HCT116 (cell line): ENCODE data around the gene MYL4. TPM values are rescaled to one million over a fixed set of nuclear protein-coding genes. Genes with fewer than 3 reads are reported as not detected.
A peak's percentile ranks its signal among the peaks of the same experiment; 100 is the strongest.

Experiments
- ATAC-seq: fragments of 200-7000 bp; cut with Tn5 transposase; 2 replicates; pipeline ENCODE4 v1.9.1; 2020; ENCODE audit warnings: mild to moderate bottlenecking, moderate library complexity
- Bru-seq: library from RNA; stranded (reverse); fragments of 400-500 nt; gene quantifications from one replicate; lab custom pipeline; 2021; lab: Mats Ljungman, UMichigan
- BruChase-seq, 2 experiments: library from RNA; stranded (reverse); fragments of 400-500 nt; gene quantifications; one replicate each; lab custom pipeline; 2021; lab: Mats Ljungman, UMichigan
- BruUV-seq: library from RNA; stranded (reverse); fragments of 400-500 nt; replicated peaks from 2 replicates; lab custom pipeline; 2021; lab: Mats Ljungman, UMichigan
- CTCF ChIA-PET: fragments of 300-600 bp; sonication (Branson Sonifier 250); formaldehyde crosslinking; loops from one replicate; lab custom pipeline; 2021; ENCODE audit warnings: antibody characterized with exemption; lab: Charles Lee
- POLR2A ChIA-PET: fragments of 300-600, 350-600 bp; sonication (Branson Sonifier 250); formaldehyde crosslinking; loops from one replicate; lab custom pipeline; 2021; ENCODE audit warnings: antibody characterized with exemption; lab: Charles Lee
- RAD21 ChIA-PET, 2 experiments: fragments of 300-600 bp; sonication (Branson Sonifier 250); formaldehyde crosslinking; loops; one replicate each; lab custom pipeline; 2023; ENCODE audit warnings: low total read pairs in 2 of 2; ENCODE audit not compliant: uncharacterized antibody in 2 of 2, unreplicated experiment in 2 of 2, low non-redundant PET in 1 of 2; lab: Charles Lee
- DNase-seq: peaks from one replicate; pipeline ENCODE4 v3.0.0-alpha.2; 2010; ENCODE audit warnings: low read depth, low spot score
- H2AFZ ChIP-seq: fragments of 200-600 bp; shearing (Covaris generic), sonication (generic); 2 replicates; pipeline ENCODE4 v1.6.1; 2017; ENCODE audit warnings: low read depth, mixed run types, mixed read lengths, antibody characterized with exemption, low read length; ENCODE audit not compliant: poor library complexity, severe bottlenecking
- H3K27ac ChIP-seq: 2 replicates; pipeline ENCODE4 v1.5.1; 2012; ENCODE audit warnings: low read depth, low read length
- H3K27me3 ChIP-seq: fragments of 200-600 bp; sonication (generic); 2 replicates; pipeline ENCODE4 v1.6.1; 2016; ENCODE audit warnings: mixed run types, low read length, mixed read lengths; ENCODE audit not compliant: insufficient read depth
- H3K36me3 ChIP-seq, 2 experiments: fragments of 200-500 bp in 1 of 2; fragments of 200-600 bp in 1 of 2; sonication (Bioruptor generic) in 1 of 2; sonication (generic) in 1 of 2; 2 replicates each; pipeline versions ENCODE4 v1.5.1 to v1.6.1; 2014 to 2016; ENCODE audit warnings: low read length in 2 of 2, inconsistent platforms in 1 of 2, mixed read lengths in 1 of 2, mixed run types in 1 of 2; ENCODE audit not compliant: insufficient read depth in 2 of 2, control insufficient read depth in 1 of 2
- H3K4me1 ChIP-seq, 2 experiments: fragments of 200-600 bp in 1 of 2; sonication (generic) in 1 of 2; 2 replicates each; pipeline versions ENCODE4 v1.5.1 to v1.6.1; 2012 to 2017; ENCODE audit warnings: low read length in 2 of 2, inconsistent platforms in 1 of 2, mild to moderate bottlenecking in 1 of 2, mixed read lengths in 1 of 2, mixed run types in 1 of 2, moderate library complexity in 1 of 2; ENCODE audit not compliant: insufficient read depth in 2 of 2, control insufficient read depth in 1 of 2
- H3K4me2 ChIP-seq: fragments of 200-600 bp; sonication (generic); 2 replicates; pipeline ENCODE4 v1.6.1; 2017; ENCODE audit warnings: mixed run types, low read length, mixed read lengths
- H3K4me3 ChIP-seq, 2 experiments: fragments of 200-600 bp in 1 of 2; sonication (generic) in 1 of 2; replicated peaks in 1 of 2; 2 replicates each; pipeline ENCODE4 v1.5.1; 2011 to 2016; ENCODE audit warnings: low read length in 2 of 2, control low read depth in 1 of 2, low read depth in 1 of 2, mild to moderate bottlenecking in 1 of 2, mixed read lengths in 1 of 2, mixed run types in 1 of 2
- H3K79me2 ChIP-seq: fragments of 200-600 bp; sonication (generic); 2 replicates; pipeline ENCODE4 v1.6.1; 2017; ENCODE audit warnings: mild to moderate bottlenecking, mixed run types, low read length, moderate library complexity, mixed read lengths; ENCODE audit not compliant: insufficient read depth
- H3K9ac ChIP-seq: fragments of 200-600 bp; sonication (generic); 2 replicates; pipeline ENCODE4 v1.6.1; 2016; ENCODE audit warnings: low read length, mixed read lengths
- H3K9me2 ChIP-seq: fragments of 200-600 bp; sonication (generic), shearing (Covaris generic); 2 replicates; pipeline ENCODE4 v1.6.1; 2017; ENCODE audit warnings: mixed run types, mild to moderate bottlenecking, moderate library complexity; ENCODE audit not compliant: insufficient read depth
- H3K9me3 ChIP-seq, 2 experiments: fragments of 200-500 bp in 1 of 2; fragments of 200-600 bp in 1 of 2; sonication (Bioruptor generic) in 1 of 2; sonication (generic) in 1 of 2; 2 replicates each; pipeline ENCODE4 v1.6.1; 2014 to 2017; ENCODE audit warnings: low read length in 2 of 2, mixed read lengths in 2 of 2, inconsistent platforms in 1 of 2, low read depth in 1 of 2, mild to moderate bottlenecking in 1 of 2, mixed run types in 1 of 2, moderate library complexity in 1 of 2; ENCODE audit not compliant: control insufficient read depth in 1 of 2, insufficient read depth in 1 of 2
- H4K20me1 ChIP-seq: fragments of 200-600 bp; sonication (generic), shearing (Covaris generic); 2 replicates; pipeline ENCODE4 v1.6.1; 2017; ENCODE audit warnings: mixed run types, mild to moderate bottlenecking, moderate library complexity; ENCODE audit not compliant: insufficient read depth
- ATF3 ChIP-seq: IDR thresholded peaks from 2 replicates; pipeline ENCODE4 v1.6.1; 2012
- CBX3 ChIP-seq: IDR thresholded peaks from 2 replicates; pipeline ENCODE4 v1.6.1; 2012; ENCODE audit warnings: low read depth
- CEBPB ChIP-seq: IDR thresholded peaks from 2 replicates; pipeline ENCODE4 v1.6.1; 2012; ENCODE audit warnings: low read depth
- CTCF ChIP-seq, 3 experiments: fragments of 200-600 bp in 1 of 3; sonication (generic) in 1 of 3; IDR thresholded peaks in 2 of 3; conservative IDR thresholded peaks in 1 of 3; 2 replicates each; pipeline ENCODE4 v1.5.1; 2012 to 2017; ENCODE audit warnings: low read depth in 2 of 3, low read length in 2 of 3, antibody characterized with exemption in 1 of 3, borderline replicate concordance in 1 of 3, control low read depth in 1 of 3, mild to moderate bottlenecking in 1 of 3, mixed read lengths in 1 of 3, mixed run types in 1 of 3, moderate library complexity in 1 of 3; ENCODE audit not compliant: insufficient read depth in 1 of 3
- EGR1 ChIP-seq: IDR thresholded peaks from 2 replicates; pipeline ENCODE4 v1.6.1; 2012; ENCODE audit warnings: low read depth
- ELF1 ChIP-seq: IDR thresholded peaks from 2 replicates; pipeline ENCODE4 v1.6.1; 2012; ENCODE audit warnings: low read depth, borderline replicate concordance
- EZH2 ChIP-seq: fragments of 200-600 bp; sonication (generic); IDR thresholded peaks from 2 replicates; pipeline ENCODE4 v1.6.1; 2017; ENCODE audit warnings: antibody characterized with exemption, mixed run types
- EZH2phosphoT487 ChIP-seq: fragments of 200-600 bp; IDR thresholded peaks from 2 replicates; pipeline ENCODE4 v1.6.1; 2018; ENCODE audit warnings: antibody characterized with exemption, borderline replicate concordance
- FOSL1 ChIP-seq: IDR thresholded peaks from 2 replicates; pipeline ENCODE4 v1.6.1; 2012; ENCODE audit warnings: low read depth
- JUND ChIP-seq: IDR thresholded peaks from 2 replicates; pipeline ENCODE4 v1.6.1; 2012
- MAX ChIP-seq: IDR thresholded peaks from 2 replicates; pipeline ENCODE4 v1.6.1; 2012
- POLR2A ChIP-seq: IDR thresholded peaks from 2 replicates; pipeline ENCODE4 v1.7.0; 2011; ENCODE audit warnings: borderline replicate concordance; ENCODE audit not compliant: insufficient read depth, insufficient read length; ENCODE audit errors: extremely low read depth
- POLR2AphosphoS5 ChIP-seq: IDR thresholded peaks from 2 replicates; pipeline ENCODE4 v1.6.1; 2011; ENCODE audit warnings: mild to moderate bottlenecking, low read depth, low read length, moderate library complexity
- RAD21 ChIP-seq: IDR thresholded peaks from 2 replicates; pipeline ENCODE4 v1.6.1; 2012; ENCODE audit warnings: low read depth, mild to moderate bottlenecking
- REST ChIP-seq: IDR thresholded peaks from 2 replicates; pipeline ENCODE4 v1.6.1; 2012; ENCODE audit warnings: low read depth
- SIN3A ChIP-seq: IDR thresholded peaks from 2 replicates; pipeline ENCODE4 v1.6.1; 2012; ENCODE audit warnings: low read depth
- SP1 ChIP-seq: IDR thresholded peaks from 2 replicates; pipeline ENCODE4 v1.6.1; 2012; ENCODE audit warnings: low read depth
- TCF7L2 ChIP-seq: IDR thresholded peaks from 2 replicates; pipeline ENCODE4 v1.7.0; 2011; ENCODE audit warnings: borderline replicate concordance, inconsistent platforms; ENCODE audit not compliant: insufficient read depth, insufficient read length; ENCODE audit errors: extremely low read depth
- ZFX ChIP-seq: fragments of 450-650 bp; IDR thresholded peaks from 2 replicates; pipeline ENCODE4 v1.6.1; 2017
- ZNF274 ChIP-seq: fragments of 200-500 bp; sonication (Bioruptor generic); IDR thresholded peaks from 2 replicates; pipeline ENCODE4 v1.6.1; 2014; ENCODE audit warnings: mild to moderate bottlenecking, low read depth, low read length, inconsistent platforms
- intact Hi-C: fragments of 100-400 bp; cut with micrococcal nuclease; formaldehyde crosslinking; loops from 2 replicates; pipeline ENCODE4 v1.10.0; 2022
- long read RNA-seq: library from polyadenylated mRNA; unstranded; transcript quantifications from one replicate; pipeline ENCODE4 v2.0.0, GENCODE V29; 2021; ENCODE audit not compliant: unreplicated experiment
- polyA plus RNA-seq: library from polyadenylated mRNA; unstranded; fragments of >200 nt; gene quantifications from 2 replicates; pipeline ENCODE4 v1.2.1, GENCODE V29; 2012; ENCODE audit warnings: missing spikeins
- total RNA-seq: library from RNA; stranded (reverse); gene quantifications from one replicate; pipeline ENCODE4 v1.2.1, GENCODE V29; 2021; ENCODE audit not compliant: unreplicated experiment

Gene MYL4
- 0.32 TPM for total RNA-seq
- polyA plus RNA-seq: not detected in 2 replicates
- Bru-seq, nascent RNA: percentile 9 among the genes with signal in this experiment
- not detected for BruChase-seq, experiment 1, labeled RNA remaining after a 6-hour chase
- percentile 9 among the genes with signal in this experiment for BruChase-seq, experiment 2, labeled RNA remaining after a 2-hour chase
- long read RNA-seq: 0 reads

GRCh38 chr17:47208744-47209488, at the start of gene MYL4:
TSS of gene MYL4 (plus strand) at chr17:47209348. CDS start at chr17:47209423, 75 bp downstream.
- Histone ChIP-seq H3K27me3 (no peaks in the 10 kb centered on the region), H3K9me3 (no peaks in the 10 kb centered on the region), H3K9me2 (no peaks in the 10 kb centered on the region), H3K4me1 (peaks cover 9 to 16% of the 10 kb centered on the region in 2 experiments), H3K4me3 (no peak within 1 kb of the TSS), H3K9ac (no peak within 1 kb of the TSS), H3K4me2 (no peak within 1 kb of the TSS), H3K27ac (no peak within 1 kb of the TSS), H3K79me2 (no peaks in the 10 kb centered on the region), H2AFZ (no peak within 1 kb of the TSS), H4K20me1 (no peaks in the 10 kb centered on the region), H3K36me3 (no peaks in the 10 kb centered on the region)
- CTCF ChIA-PET: no interaction called here
- ATAC-seq (no peak), DNase-seq (no peak)
- TF ChIP-seq CTCF (IDR thresholded peaks at IDR 0.05 in 2 of 3, conservative IDR thresholded peaks at IDR 0.05 in 1 of 3; ENCODE audit: borderline replicate concordance in 1 of 3, insufficient read depth in 1 of 3, low read depth in 2 of 3, low read length in 2 of 3) (no peak), CBX3 (no peak), ELF1 (no peak), EZH2 (no peak), JUND (no peak), MAX (no peak), RAD21 (no peak), FOSL1 (no peak), ZFX (no peak), EGR1 (no peak), CEBPB (no peak), POLR2A (no peak), ZNF274 (no peak), SP1 (no peak), TCF7L2 (no peak), ATF3 (no peak), REST (no peak), SIN3A (no peak), EZH2phosphoT487 (no peak), POLR2AphosphoS5 (no peak)
- POLR2A ChIA-PET: no interaction called here
- no TSS peak for BruUV-seq
- RAD21 ChIA-PET: no interaction called here
- intact Hi-C loops: no loop called here
